HG03045 (cell line): Measurements from ENCODE around the gene RYR3.

Experiments
- ATAC-seq: cut with Tn5 transposase; IDR thresholded peaks from one replicate; pipeline ENCODE4 v1.9.1; 2021; ENCODE audit warnings: mild to moderate bottlenecking, moderate library complexity; ENCODE audit not compliant: unreplicated experiment

RYR3 gene

DNA sequence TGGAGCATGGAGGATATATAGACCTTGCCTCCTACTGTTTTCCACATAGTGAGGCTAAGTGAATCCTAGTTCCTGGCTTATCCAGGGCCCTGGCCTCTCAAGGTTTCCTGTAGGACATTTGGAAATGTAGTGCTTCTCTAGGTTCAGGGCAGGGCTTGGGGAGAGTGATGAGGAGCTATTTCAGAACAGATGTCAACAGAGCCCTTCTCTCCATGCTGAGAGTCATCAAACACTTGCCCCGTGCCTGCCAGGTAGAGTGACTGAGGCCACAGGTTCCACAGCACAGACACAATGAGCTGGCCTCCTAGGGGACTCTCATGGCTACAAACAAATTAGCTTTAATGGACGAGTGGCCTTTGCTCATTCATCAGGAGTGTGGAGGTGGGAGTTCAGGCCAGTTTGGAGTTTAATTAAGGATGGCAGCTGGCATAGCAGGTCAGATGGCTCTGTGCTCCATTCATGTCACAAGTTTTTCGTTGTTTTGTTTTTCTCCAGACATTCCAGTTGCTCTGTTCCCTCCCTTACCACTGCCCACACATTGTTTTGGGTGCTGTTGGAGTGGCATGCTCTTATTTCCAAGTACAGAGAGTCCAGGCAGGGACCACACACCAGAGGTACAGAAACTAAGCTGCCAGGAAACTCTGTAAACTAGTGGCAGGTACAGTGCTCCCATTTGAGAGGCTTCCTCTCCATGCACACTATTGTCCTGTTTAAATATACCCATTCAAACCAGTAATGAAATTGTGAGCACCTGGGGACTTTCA is 189.8 kb downstream of the RYR3 start:
- ATAC-seq, result no peak

DNA sequence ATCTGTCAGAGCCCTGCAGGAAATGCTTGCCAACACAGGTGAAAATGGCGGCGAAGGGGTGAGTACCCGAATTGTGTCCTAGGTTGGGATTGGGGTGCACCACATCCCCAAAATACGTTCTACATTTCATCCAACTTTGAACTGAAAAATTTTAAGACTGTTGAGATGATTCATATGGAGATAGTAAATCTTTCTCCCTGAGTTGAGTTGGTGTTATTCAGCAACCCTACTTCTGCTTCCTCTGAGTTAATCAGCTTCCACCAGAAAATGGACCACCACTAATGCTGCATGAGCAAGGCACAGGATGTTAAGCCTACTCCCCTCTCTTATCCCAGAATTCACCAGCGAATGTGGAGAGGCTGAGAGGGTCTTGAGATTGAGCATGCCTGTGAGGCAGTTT is 192.9 kb downstream of the RYR3 start:
- ATAC-seq, result no peak

DNA sequence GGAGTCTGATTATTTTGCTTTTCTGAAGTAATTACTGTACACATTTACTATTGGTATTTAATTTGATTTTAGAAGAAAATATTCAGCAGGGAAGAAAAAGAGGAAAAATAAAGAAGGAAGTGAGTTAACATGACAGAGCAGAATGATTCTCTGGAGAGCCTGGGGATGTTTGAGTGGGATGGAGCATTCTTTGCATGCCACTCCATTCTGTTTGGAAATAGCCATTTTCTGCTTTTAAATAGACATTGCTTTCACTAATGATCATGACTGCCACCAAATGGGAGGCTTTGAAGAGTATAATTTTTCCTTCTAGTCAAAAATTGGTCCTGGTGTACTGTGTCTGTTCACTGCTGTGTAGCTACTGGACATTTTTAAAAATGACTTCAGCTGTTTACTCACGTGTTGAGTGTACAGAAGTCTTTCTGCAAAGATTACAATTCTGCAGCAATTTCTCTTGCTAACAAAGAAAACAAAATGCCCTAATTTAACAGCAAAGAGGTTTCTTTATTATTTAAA is 196.1 kb downstream of the RYR3 start:
- ATAC-seq, result no peak

DNA sequence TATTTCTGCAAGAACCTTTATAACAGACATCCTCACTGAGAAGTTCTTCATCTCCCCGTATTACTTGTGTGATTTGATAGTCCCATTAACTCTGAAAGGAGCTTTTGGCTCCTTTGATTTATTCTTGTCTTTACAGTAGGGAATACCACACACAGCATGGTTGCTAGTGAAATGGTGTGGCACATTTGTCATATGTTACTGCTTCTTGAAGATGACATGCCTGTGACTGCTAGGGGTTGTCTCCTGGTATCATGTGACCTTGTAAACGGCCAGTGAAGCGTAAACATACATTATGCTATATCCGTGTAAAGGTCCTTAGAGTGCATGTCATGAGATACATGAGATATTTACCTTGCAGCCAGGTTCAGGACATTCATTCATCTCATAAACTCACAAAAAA is 197.9 kb downstream of the RYR3 start:
- ATAC-seq, result no peak

DNA sequence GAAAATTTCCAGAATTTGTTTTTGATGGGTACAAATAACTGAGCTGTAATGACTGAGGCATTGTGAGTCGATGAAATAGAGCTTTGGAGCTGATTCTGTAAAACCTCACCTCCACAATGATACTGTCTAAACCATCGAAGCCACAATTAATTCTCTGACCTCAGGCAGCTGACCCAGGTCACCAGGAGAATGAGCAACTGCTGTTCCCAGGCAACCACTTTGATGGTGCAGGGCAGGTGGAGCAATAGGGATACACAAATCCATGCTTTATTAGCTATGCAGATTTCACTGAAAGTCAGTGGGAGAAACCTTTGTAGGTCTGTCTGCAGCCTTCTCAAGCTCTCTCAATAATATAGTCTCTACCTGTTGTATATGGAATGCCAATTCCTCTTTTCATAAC is 204.4 kb downstream of the RYR3 start:
- no peak for ATAC-seq

DNA sequence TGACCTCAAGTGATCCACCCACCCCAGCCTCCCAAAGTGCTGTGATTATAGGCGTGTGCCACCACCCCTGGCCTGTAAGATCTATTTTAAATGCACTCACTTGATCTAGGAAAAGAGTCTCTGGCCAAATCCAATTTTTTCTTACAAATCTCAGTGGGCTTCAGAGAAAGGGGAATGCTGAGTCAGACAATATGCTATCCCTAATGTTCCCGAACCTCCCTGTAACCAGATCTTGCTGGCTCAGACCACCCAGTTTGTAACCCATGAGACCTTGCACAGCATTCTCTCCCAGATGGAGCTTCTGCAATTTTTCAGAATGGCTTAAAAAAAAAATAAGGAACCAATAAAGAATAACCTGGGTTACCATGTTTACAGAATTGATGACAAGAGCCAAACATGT is 205.8 kb downstream of the RYR3 start:
- no peak for ATAC-seq

DNA sequence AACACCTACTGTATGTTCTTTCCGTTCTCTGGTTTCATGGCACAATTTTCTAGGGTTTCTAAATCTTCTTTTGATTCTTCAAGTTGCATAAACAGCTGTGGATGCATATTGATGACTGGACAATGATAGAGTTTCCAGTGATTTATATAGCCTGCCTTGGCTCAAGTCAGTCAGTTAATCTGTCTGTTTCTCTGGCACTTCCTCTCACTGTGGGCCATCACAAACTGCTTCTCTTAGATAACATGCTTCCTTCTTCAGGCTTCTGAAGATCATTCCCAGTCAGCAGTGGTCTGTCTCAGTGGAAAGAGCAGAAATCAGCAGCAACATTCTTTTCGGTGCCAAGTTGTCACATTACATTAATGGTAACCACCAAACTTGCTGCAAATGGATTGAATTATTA is 207.2 kb downstream of the RYR3 start:
- no peak for ATAC-seq

DNA sequence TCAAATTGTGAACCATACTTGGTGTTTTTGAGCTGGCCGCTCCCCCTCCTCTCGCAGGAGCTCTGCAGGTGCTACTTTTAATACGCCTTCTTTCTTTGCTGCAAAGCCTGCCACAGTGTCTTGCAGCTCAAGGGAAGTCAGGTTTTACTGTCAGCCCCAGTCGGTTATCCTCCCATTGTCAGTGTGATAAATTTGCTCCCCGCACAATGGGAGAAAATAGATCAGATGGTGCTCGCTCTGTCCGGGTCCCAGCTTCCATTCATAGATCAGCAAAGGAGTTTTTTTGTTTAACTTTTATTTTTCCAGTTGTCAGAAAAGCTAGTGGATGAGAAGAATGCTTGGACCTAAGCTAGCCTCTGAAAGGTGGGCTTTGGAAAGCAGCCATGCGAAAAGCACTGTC is 207.7 kb downstream of the RYR3 start:
- ATAC-seq, result no peak

DNA sequence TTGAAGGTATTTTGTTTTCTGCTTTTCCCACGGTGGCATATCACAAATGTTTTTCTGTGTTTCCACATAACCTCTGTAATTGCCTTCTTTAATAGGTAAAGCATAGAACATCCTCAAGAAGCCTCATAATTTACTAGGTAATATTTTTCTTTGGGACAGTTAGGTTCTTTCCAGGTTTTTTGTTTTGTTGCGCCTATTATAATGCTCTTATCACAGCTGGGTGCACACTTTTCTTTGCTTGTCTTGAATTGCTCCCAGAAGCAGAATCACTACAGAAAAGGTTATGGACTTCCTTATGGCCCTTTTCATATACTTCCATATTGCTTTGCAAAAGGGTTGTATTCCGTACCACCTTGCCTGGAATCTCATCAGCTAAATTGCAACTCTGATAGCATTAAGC is 213.5 kb downstream of the RYR3 start:
- no peak for ATAC-seq

DNA sequence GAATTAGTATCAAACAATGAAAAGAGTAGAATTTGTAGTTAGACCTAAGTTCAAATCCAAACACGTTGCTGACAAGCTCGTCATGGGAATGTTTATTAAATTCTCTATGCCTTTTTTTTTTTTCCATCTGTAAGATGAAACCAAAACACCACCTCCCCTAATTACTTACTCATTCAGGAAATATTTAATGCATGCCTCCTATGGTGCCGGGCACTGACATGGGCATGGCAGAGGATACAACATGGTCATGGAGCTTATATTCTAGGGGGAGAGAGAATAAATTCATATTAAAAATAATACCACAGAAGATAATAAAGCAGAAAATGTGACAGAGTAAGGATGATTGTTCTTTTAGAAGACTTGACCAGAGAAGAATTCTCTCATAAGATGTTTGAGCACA is 215.8 kb downstream of the RYR3 start:
- no peak for ATAC-seq

DNA sequence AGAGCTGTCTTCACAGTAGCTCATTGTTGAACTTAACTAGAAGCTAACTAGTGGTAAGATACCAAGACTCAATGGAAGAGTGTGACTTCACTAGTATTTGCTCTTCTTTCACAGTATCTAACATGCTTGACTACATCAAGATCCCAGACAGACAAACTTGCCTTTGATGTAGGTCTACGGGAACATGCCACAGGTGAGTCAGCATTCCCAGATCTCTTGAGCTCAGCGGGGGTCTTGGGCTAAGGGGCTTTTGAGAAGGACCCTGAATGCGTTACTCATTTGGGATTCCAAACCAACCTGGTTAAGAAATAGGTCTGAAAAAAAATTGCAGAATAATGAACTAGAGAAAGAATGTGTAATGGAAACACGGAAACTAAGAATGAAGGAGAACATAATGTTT is 222.4 kb downstream of the RYR3 start:
- no peak for ATAC-seq

DNA sequence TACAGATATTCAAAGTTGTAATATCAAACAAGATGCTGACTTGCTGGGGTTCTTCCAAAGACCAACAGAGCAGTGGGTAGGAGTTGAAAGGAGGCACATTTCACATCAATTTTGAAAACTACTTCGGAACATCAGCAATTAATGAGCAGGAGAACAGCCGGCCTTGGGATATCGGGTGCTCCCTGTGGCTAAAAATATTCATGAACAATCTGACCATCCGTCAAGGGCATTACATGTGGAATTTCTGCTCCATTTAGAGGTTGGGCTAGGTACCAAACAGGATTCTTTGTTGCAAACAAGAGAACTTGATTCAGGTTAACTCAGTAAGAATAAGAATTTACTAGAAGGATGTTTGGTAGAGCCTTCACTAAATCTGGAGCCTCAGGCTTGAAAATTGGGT is 223.9 kb downstream of the RYR3 start:
- no peak for ATAC-seq

DNA sequence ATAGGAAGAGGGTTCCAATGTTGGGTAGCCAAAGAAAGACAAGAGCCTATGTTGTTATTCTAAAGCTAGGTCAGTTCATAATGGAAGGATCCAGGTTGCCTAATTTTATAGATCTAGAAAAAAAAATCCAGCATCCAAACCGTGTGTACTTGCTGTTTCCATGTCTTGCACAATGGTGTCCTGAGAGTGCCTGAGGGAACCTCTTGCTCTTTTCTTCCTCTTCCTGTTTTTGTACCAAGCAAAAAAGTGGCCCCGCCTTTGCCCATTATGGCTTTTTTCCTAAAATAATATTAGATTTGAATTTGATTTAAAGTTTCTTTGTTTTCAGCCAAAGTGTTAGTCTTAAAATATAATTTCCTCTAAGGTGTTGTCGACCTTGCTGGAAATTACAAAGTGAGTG is 224.4 kb downstream of the RYR3 start:
- no peak for ATAC-seq

DNA sequence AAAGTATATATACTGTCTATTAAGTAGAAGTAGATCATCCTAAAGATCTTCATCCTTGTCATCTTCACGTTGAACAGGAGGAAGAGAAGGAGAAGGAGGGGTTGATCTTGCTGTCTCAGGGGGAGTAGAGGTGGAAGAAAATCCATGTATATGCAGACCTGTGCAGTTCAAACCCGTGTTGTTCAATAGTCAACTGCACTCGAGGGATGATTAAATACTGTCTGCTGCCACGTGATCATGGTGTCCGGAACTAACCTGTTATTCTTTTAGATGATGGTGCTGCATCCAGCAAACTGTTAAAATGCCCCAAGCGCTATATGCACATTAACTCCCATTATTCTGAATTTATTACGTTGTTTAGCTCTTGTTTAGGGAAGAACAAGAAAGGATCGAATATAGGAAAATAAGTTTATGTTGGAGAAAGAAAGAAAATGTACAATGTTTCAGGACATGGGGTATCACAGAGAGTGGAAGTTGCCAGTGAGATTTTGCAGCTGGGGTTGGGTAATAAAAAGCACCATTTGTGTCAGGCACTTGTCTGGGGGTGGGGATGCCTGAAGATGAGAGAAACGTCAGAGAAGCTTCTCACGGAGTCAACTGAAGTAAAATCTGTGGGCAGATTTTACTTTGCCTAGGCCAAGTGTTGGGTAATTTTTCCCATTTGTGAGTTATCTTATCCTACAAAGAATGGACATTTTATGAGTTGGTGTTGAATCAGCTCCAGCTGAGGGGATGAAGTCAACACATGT is 229.2 kb downstream of the RYR3 start:
- ATAC-seq, result no peak

DNA sequence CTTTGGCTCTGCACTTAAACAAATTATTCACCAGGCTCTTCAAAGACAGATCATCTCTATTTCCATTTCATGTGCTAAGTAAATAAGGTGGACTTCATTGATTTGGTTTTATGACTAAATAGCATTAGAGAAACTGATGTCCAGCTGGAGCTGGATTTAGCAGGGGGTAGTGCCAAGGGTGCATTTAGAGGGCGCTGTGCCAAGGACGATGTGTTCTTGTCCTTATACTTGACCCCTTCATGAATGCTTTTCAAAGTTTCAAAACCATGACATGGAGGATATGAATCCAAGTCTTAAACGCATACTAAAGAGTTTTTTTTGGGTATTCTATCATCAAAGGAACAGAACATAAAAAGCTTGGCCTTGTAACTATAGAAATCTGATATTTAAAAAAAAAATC is 233.2 kb downstream of the RYR3 start:
- ATAC-seq, result no peak

DNA sequence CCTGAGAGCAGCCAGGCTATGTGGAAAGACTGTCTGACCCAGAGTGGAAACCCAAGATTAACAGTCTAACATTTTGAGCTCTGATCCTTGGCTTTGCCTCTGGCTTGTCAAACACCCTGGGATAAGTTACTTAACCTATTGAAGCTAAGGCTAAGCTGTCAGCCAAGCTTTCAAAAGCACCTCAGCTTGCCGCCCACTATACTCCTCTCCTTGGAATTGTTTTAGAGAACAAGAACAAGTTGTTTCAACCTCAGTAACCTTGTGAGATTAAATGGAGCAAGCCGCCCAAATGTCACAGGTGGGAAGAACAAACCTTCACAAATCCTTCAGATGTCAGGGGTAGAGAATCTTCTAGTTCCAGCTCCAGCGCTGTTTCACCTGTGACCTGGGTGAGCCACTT is 235.1 kb downstream of the RYR3 start:
- ATAC-seq, result no peak

DNA sequence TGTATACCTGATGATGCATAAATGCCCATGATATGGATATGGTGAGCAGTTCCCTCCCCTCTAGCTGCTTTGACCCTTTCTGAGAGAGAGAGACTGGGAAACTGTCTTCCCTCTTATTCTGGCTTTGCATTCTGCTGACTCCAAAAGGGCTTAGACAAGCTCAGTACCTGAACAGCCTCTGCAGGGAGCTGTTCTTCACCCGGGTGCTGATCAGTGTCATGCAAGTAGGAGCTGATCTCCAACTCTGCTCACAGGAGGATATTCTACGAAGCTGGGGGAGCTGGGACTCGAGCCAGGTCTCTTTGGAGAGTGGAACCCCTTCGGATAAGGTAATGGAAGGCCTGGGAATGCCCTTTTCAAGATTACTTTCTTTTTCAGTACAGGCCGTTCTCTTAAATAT is 237.1 kb downstream of the RYR3 start:
- ATAC-seq, result no peak

DNA sequence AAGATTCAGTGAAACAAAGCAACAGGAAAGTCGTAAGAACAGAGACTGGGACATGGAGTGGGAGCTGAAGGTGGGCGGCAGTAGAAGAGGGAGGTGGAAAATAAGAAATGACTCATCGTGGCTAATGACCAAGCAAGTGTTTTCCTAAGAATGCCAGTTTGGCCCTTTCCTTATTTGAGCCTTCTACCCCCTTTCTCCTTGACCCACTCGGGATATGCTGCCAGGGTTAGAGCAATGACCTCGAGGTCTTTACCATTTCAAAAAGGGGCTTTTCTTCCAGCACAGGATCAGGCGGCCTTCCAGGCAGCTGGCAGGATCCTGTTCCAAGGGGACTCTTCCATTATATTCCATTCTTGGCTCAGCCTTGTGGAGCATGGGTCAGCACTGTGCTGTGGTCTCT is 241.1 kb downstream of the RYR3 start:
- no peak for ATAC-seq

DNA sequence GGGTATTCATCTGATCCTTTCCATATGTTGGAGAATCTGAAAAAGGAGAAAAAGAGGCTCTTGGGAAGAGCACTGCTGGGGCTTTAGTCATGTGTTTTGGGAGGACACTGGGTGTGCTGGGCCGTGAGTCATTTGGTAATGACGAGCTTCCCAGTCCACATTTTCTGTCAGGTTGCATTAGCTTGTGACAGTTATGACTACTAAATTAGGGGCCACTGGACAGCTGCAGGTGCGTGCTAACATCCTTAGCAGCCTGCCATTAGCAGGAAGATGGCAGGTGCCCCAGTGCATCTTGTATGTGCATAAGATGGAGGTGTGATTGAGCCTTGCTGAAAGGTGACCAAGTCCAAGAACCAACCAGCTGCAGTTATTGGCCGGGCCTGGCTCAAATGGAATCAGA is 242.4 kb downstream of the RYR3 start:
- ATAC-seq, result no peak

DNA sequence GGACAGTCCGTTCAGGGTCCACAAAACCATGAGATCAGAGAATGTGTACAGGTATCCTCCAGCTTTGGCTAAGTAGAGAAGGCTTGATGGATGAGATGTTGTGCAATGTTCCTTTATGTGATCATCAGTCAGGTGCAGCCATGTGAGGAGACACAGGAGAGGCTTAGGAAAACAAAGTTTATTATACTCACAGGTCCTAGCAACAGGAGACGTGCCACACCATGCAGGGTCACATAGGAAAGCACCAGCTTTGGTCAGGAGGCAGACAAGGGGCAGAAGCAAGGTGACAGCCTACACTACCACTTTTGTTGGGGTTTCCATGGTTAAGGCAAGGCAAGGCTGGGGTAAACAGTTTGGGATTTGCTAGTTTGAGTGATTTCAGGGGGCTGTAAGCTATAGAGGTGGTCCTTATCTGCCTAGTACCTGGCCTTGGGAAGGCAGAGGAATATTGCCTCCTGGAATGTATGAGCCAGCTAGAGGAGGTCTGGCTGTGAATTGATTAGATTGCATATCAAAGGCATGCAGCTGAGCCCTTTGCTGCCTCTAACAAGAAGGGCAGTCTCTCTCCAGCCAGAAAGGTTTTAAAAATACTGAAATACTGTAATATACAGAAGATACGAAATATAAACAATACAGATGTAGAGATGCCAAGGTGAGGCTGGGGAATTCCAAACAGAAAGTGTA is 248.6 kb downstream of the RYR3 start:
- ATAC-seq, result no peak

DNA sequence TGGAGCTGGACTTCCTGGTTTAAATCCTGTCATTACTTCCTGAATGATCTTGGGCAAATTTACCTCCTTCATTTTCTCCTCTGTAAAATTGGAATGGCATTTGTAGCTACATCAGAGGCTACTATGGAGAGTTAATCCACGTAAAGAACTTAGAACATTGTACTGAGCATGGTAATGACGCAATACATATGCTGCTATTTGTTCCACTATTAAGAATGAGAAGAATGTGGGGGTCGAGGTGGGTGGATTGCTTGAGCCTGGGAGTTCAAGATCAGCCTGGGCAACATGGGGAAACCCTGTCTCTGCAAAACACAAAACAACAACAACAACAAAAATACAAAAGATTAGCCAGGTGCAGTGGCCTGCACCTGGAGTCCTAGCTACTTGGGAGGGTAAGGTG is 250.6 kb downstream of the RYR3 start:
- ATAC-seq, result no peak

DNA sequence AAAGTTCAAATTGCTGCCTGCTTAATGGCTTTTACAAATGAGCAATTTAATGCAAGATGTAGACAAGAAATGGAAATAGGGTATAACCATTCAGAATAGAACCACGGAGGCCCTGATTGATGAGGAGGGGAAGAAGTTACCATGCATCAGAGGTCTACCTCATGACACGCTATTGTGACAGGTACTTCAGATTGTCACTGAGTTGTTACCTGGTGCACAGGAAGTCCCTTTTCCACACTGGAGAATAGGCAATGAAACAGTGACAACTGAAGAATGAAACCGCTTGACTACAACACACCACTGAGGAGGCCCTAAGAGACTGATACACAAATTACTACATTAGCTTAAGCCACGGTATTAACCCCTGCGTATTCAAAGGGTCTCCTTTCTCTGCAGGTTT is 251.2 kb downstream of the RYR3 start:
- no peak for ATAC-seq
